K562 (cell line): ENCODE results near the gene CLIP1. TPM values are rescaled to one million over a fixed set of nuclear protein-coding genes. Genes with fewer than 3 reads are reported as not detected.

Experiments
- ATAC-seq: fragments of 200-7000 bp; cut with Tn5 transposase; 3 replicates; pipeline ENCODE4 v1.9.1; 2020; ENCODE audit warnings: moderate library complexity
- BruUV-seq: library from RNA; stranded (reverse); fragments of 400-500 nt; replicated peaks from 2 replicates; lab custom pipeline; 2021; lab: Mats Ljungman, UMichigan
- CTCF ChIA-PET: fragments of 300-600 bp; formaldehyde crosslinking; extraction: SDS; loops from one replicate; lab custom pipeline; 2021; ENCODE audit warnings: low intra/inter-chr PET ratio; lab: Yijun Ruan, JAX
- POLR2A ChIA-PET: fragments of 300-600, 350-650 bp; sonication (Branson Sonifier 250); formaldehyde crosslinking; extraction: SDS; loops from one replicate; lab custom pipeline; 2021; ENCODE audit warnings: antibody characterized with exemption, inconsistent platforms; lab: Yijun Ruan, JAX
- DNase-seq, 4 experiments: peaks; one replicate each; pipeline versions ENCODE4 v3.0.0 to v3.0.0-alpha.2; 2011 to 2018; ENCODE audit warnings: low spot score in 3 of 4, mixed read lengths in 3 of 4; ENCODE audit errors: extremely low read depth in 1 of 4
- FAIRE-seq: peaks from 2 replicates; lab custom pipeline; 2011; peaks lifted over from hg19 to GRCh38; lab: Jason Lieb, UNC
- H2AFZ ChIP-seq: 2 replicates; pipeline ENCODE4 v1.6.0; 2011; ENCODE audit warnings: low read depth, low read length, control low read depth, inconsistent platforms
- H3K27ac ChIP-seq: fragments of 200-600 bp; 3 replicates; pipeline ENCODE4 v1.8.0; 2011; ENCODE audit warnings: low read depth, mild to moderate bottlenecking, control low read depth, inconsistent platforms, low read length, moderate library complexity, mixed read lengths; ENCODE audit errors: extremely low read depth
- H3K27me3 ChIP-seq, 2 experiments: fragments of 300-600 bp in 1 of 2; 2 replicates in 1 of 2; 3 replicates in 1 of 2; pipeline versions ENCODE4 v1.6.0 to v1.8.0; 2011; ENCODE audit warnings: inconsistent platforms in 2 of 2, low read length in 2 of 2, mild to moderate bottlenecking in 1 of 2, mixed read lengths in 1 of 2, moderate library complexity in 1 of 2; ENCODE audit not compliant: control insufficient read depth in 2 of 2, insufficient read depth in 2 of 2
- H3K36me3 ChIP-seq: fragments of 300-600 bp; 3 replicates; pipeline ENCODE4 v1.8.0; 2011; ENCODE audit warnings: mild to moderate bottlenecking, low read length, inconsistent platforms; ENCODE audit not compliant: control insufficient read depth, insufficient read depth
- H3K4me1 ChIP-seq, 2 experiments: fragments of 200-600 bp in 1 of 2; replicated peaks in 1 of 2; 2 replicates in 1 of 2; 3 replicates in 1 of 2; pipeline versions ENCODE4 v1.5.1 to v1.8.0; 2011; ENCODE audit warnings: inconsistent platforms in 2 of 2, low read length in 2 of 2, mild to moderate bottlenecking in 1 of 2, mixed read lengths in 1 of 2, moderate library complexity in 1 of 2; ENCODE audit not compliant: control insufficient read depth in 2 of 2, insufficient read depth in 2 of 2
- H3K4me2 ChIP-seq: 2 replicates; pipeline ENCODE4 v1.6.1; 2011; ENCODE audit warnings: low read length, control low read depth, inconsistent platforms, mixed read lengths; ENCODE audit not compliant: insufficient read depth
- H3K4me3 ChIP-seq: fragments of 200-600 bp; sonication (generic), shearing (Covaris generic); 2 replicates; pipeline ENCODE4 v1.5.1; 2016; ENCODE audit warnings: control low read depth, inconsistent platforms
- H3K79me2 ChIP-seq: fragments of 200-600 bp; 3 replicates; pipeline ENCODE4 v1.8.0; 2011; ENCODE audit warnings: low read length, inconsistent platforms; ENCODE audit not compliant: control insufficient read depth, insufficient read depth
- H3K9ac ChIP-seq, 2 experiments: 2 replicates each; pipeline versions ENCODE4 v1.6.0 to v1.6.1; 2011; ENCODE audit warnings: low read depth in 2 of 2, low read length in 2 of 2, control low read depth in 1 of 2, inconsistent platforms in 1 of 2, mild to moderate bottlenecking in 1 of 2, mixed read lengths in 1 of 2; ENCODE audit not compliant: insufficient read depth in 1 of 2
- H3K9me1 ChIP-seq: one replicate; pipeline ENCODE4 v1.6.0; 2011; ENCODE audit warnings: inconsistent platforms, mild to moderate bottlenecking, low read length, moderate library complexity; ENCODE audit not compliant: control insufficient read depth, insufficient read depth
- H3K9me3 ChIP-seq: replicated peaks from 2 replicates; pipeline ENCODE4 v1.5.1; 2011; ENCODE audit warnings: low read depth, low read length, inconsistent platforms; ENCODE audit not compliant: control insufficient read depth, insufficient read depth
- H4K20me1 ChIP-seq: replicated peaks from 2 replicates; pipeline ENCODE4 v1.6.1; 2011; ENCODE audit warnings: low read length, inconsistent platforms, mixed read lengths; ENCODE audit not compliant: control insufficient read depth, insufficient read depth
- ATF3 ChIP-seq, 2 experiments: fragments of 450-650 bp in 1 of 2; sonication (generic) in 1 of 2; formaldehyde crosslinking in 1 of 2; IDR thresholded peaks in 1 of 2; conservative IDR thresholded peaks in 1 of 2; 2 replicates each; pipeline versions ENCODE4 v1.6.1 to v1.8.1; 2016 to 2023; ENCODE audit warnings: mild to moderate bottlenecking in 2 of 2, moderate library complexity in 2 of 2, inconsistent platforms in 1 of 2, missing genetic modification reagents in 1 of 2
- DMBX1 ChIP-seq: fragments of 250-450 bp; sonication (Bioruptor Pico); IDR thresholded peaks from 2 replicates; pipeline ENCODE4 v1.8.0; 2022; ENCODE audit warnings: inconsistent platforms, mild to moderate bottlenecking, moderate library complexity, borderline replicate concordance
- RNF2 ChIP-seq: sonication (generic); IDR thresholded peaks from 2 replicates; pipeline ENCODE4 v1.6.1; 2016
- TGIF2 ChIP-seq: sonication (generic); formaldehyde crosslinking; IDR thresholded peaks from 2 replicates; pipeline ENCODE4 v1.8.1; 2022; ENCODE audit warnings: mild to moderate bottlenecking, missing genetic modification reagents, moderate library complexity
- WGBS: fragments of 100-300 bp; shearing (Covaris generic); methylation state at CpG from one replicate; pipeline ENCODE4 v1.1.6; 2016; ENCODE audit warnings: low coverage, mixed read lengths; ENCODE audit not compliant: insufficient coverage; ENCODE audit errors: missing lambda C conversion rate; 5-methylcytosine and 5-hydroxymethylcytosine counted together
- in situ Hi-C: fragments of 300-500 bp; cut with MboI; formaldehyde crosslinking; loops from 4 replicates; pipeline ENCODE4 v1.15.0; 2018; ENCODE audit warnings: inconsistent platforms, mixed read lengths
- intact Hi-C: fragments of 100-400 bp; cut with micrococcal nuclease; formaldehyde crosslinking; loops from 2 replicates; pipeline ENCODE4 v1.14.2; 2022
- polyA plus RNA-seq, 8 experiments: library from polyadenylated mRNA; depleted of rRNA in 4 of 8; stranded (reverse) in 5 of 8; unstranded in 3 of 8; fragments of >200 nt; fragmentation: Nextera tagmentation in 2 of 8; fragmentation: Illumina TruSeq in 1 of 8; extraction: Ambion mirVana in 2 of 8; extraction: Trizol in 1 of 8; gene quantifications; 2 replicates each; pipeline versions ENCODE4 v1.2.1 to v1.2.3, GENCODE V29; 2011 to 2014; ENCODE audit warnings: inconsistent platforms in 1 of 8, missing spikeins in 1 of 8
- total RNA-seq, 7 experiments: library from RNA; depleted of rRNA in 6 of 7; stranded (reverse); fragments of >200 nt in 6 of 7; fragmentation: Illumina TruSeq in 2 of 7; extraction: Trizol in 2 of 7; gene quantifications; 2 replicates each; pipeline versions ENCODE4 v1.2.1 to v1.2.3, GENCODE V29; 2011 to 2021; ENCODE audit warnings: low replicate concordance in 1 of 7

The CLIP1 gene
- total and polyA plus RNA-seq, 9 of the 15 experiments (the other 6 are each of a cell fraction or from before 2014, with no cell fraction given): 5.8 to 33.9 (median 27.6) TPM

DNA sequence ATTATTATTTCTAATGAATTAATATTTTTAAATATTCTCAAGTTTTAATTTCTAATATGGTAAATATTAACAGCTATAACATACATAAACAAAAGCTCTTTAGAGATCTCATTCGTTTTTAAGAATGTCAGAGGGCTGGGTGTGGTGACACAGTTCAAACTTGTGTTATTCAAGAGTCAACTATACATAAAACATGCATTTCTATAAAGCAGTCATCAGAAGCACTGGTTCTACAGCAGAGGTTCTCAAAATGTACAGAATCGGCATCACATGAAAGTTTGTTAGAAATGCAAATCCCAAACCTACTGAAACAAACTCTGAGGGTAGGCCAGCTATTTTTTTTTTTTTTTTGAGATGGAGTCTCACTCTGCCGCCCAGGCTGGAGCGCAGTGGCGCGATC, 34.6 kb downstream of the CLIP1 start:
- Histone ChIP-seq H3K9me3 (no peaks in the 10 kb centered on the region), H3K27ac (no peak overlapping the region), H3K79me2 (peaks cover 9% of the 10 kb centered on the region; the same call in 1 of the 3 replicates), H3K4me1 (peaks cover 0 to 6% of the 10 kb centered on the region in 2 experiments; a peak in 2 of 5 replicates), H3K27me3 (no peaks in the 10 kb centered on the region), H3K4me3 (no peak overlapping the region), H3K36me3 (no peaks in the 10 kb centered on the region; the same call in 1 of the 3 replicates), H3K9me1 (no peaks in the 10 kb centered on the region), H3K9ac (no peak overlapping the region), H4K20me1 (0 out of 2 replicates have a peak, but pooled peaks cover 6% of the 10 kb centered on the region), H2AFZ (no peak overlapping the region), H3K4me2 (no peak overlapping the region)
- no TSS peak for BruUV-seq
- intact Hi-C loops: no loop called here
- no peak for DNase-seq
- no peak for FAIRE-seq
- CTCF ChIA-PET: no interaction called here
- TF ChIP-seq TGIF2 (no peak), DMBX1 (CRISPR knock-in tag) (no peak), ATF3 (IDR thresholded peaks at IDR 0.05) (no peak), ATF3 (CRISPR knock-in tag; conservative IDR thresholded peaks at IDR 0.05) (no peak), RNF2 (no peak)
- WGBS: 41% methylated on average over 3 of the region's 6 CpGs
- POLR2A ChIA-PET: interaction anchor here (0.6 to 3.1 kb wide), 5 partner anchors 11 to 42 kb away, joined by 3 to 30 read pairs (median 4); no protein-coding TSS in a partner anchor
- in situ Hi-C loops: no loop called here
- ATAC-seq: no peak
